HepG2 (cell line): ENCODE data around the gene SNAPIN. TPM values are rescaled to one million over a fixed set of nuclear protein-coding genes. Genes with fewer than 3 reads are reported as not detected.

Experiments used
- ATAC-seq: fragments of 200-7000 bp; cut with Tn5 transposase; 3 replicates; pipeline ENCODE4 v1.9.1; 2020; ENCODE audit warnings: mild to moderate bottlenecking, moderate library complexity
- BruUV-seq: library from RNA; stranded (reverse); fragments of 400-500 nt; replicated peaks from 2 replicates; lab custom pipeline; 2021; lab: Mats Ljungman, UMichigan
- CTCF ChIA-PET: fragments of 300-600 bp; formaldehyde crosslinking; extraction: SDS; loops from one replicate; lab custom pipeline; 2021; ENCODE audit warnings: low total read pairs, inconsistent platforms, low intra/inter-chr PET ratio; lab: Yijun Ruan, JAX
- POLR2A ChIA-PET: fragments of 350-600 bp; sonication (Branson Sonifier 250); formaldehyde crosslinking; loops from one replicate; lab custom pipeline; 2020; ENCODE audit warnings: antibody characterized with exemption, inconsistent platforms; lab: Yijun Ruan, JAX
- DNase-seq: peaks from one replicate; pipeline ENCODE4 v3.0.0-alpha.2; 2015; ENCODE audit warnings: low spot score
- FAIRE-seq: peaks from 3 replicates; lab custom pipeline; 2011; peaks lifted over from hg19 to GRCh38; lab: Jason Lieb, UNC
- H2AFZ ChIP-seq: one replicate; pipeline ENCODE4 v1.6.1; 2011; ENCODE audit warnings: low read length, inconsistent platforms
- H3K27ac ChIP-seq: fragments of 300-600 bp; 3 replicates; pipeline ENCODE4 v1.8.0; 2011; ENCODE audit warnings: mixed run types, mild to moderate bottlenecking, mixed read lengths, low read length, inconsistent platforms; ENCODE audit not compliant: insufficient read depth; ENCODE audit errors: extremely low read length
- H3K27me3 ChIP-seq, 2 experiments: fragments of 200-600 bp in 1 of 2; 2 replicates in 1 of 2; 3 replicates in 1 of 2; pipeline versions ENCODE4 v1.6.0 to v1.8.0; 2011; ENCODE audit warnings: low read length in 2 of 2, mild to moderate bottlenecking in 2 of 2, moderate library complexity in 2 of 2, inconsistent platforms in 1 of 2; ENCODE audit not compliant: insufficient read depth in 2 of 2, control insufficient read depth in 1 of 2
- H3K36me3 ChIP-seq, 2 experiments: fragments of 200-600 bp in 1 of 2; replicated peaks in 1 of 2; 2 replicates in 1 of 2; 3 replicates in 1 of 2; pipeline versions ENCODE4 v1.5.1 to v1.8.0; 2011; ENCODE audit warnings: low read length in 2 of 2, inconsistent platforms in 1 of 2; ENCODE audit not compliant: insufficient read depth in 2 of 2, control insufficient read depth in 1 of 2
- H3K4me1 ChIP-seq: 2 replicates; pipeline ENCODE4 v1.5.1; 2012; ENCODE audit warnings: low read length, inconsistent platforms; ENCODE audit not compliant: insufficient read depth
- H3K4me2 ChIP-seq: 2 replicates; pipeline ENCODE4 v1.6.0; 2011; ENCODE audit warnings: low read depth, low read length, inconsistent platforms
- H3K4me3 ChIP-seq, 3 experiments: fragments of 200-600 bp in 1 of 3; sonication (generic), shearing (Covaris generic) in 1 of 3; replicated peaks in 1 of 3; 2 replicates each; pipeline ENCODE4 v1.5.1; 2011 to 2016; ENCODE audit warnings: low read length in 3 of 3, inconsistent platforms in 2 of 3, low read depth in 2 of 3, mild to moderate bottlenecking in 2 of 3, control low read depth in 1 of 3, mixed read lengths in 1 of 3; ENCODE audit not compliant: insufficient read depth in 1 of 3
- H3K79me2 ChIP-seq: one replicate; pipeline ENCODE4 v1.6.1; 2011; ENCODE audit warnings: low read length, inconsistent platforms; ENCODE audit not compliant: insufficient read depth
- H3K9ac ChIP-seq: 2 replicates; pipeline ENCODE4 v1.6.0; 2011; ENCODE audit warnings: mild to moderate bottlenecking, low read depth, low read length, inconsistent platforms; ENCODE audit not compliant: insufficient read depth
- H3K9me3 ChIP-seq: 2 replicates; pipeline ENCODE4 v1.5.1; 2012; ENCODE audit warnings: mild to moderate bottlenecking, low read length
- H4K20me1 ChIP-seq: 2 replicates; pipeline ENCODE4 v1.6.0; 2011; ENCODE audit warnings: inconsistent platforms, mild to moderate bottlenecking, low read length, moderate library complexity; ENCODE audit not compliant: insufficient read depth
- HDAC1 ChIP-seq: sonication (generic); formaldehyde crosslinking; IDR thresholded peaks from 2 replicates; pipeline ENCODE4 v1.5.1; 2020; ENCODE audit warnings: mild to moderate bottlenecking, missing genetic modification reagents
- MEIS1 ChIP-seq: sonication (generic); formaldehyde crosslinking; IDR thresholded peaks from 2 replicates; pipeline ENCODE4 v1.9.0; 2021; ENCODE audit warnings: mild to moderate bottlenecking, missing genetic modification reagents, moderate library complexity, borderline replicate concordance
- TGIF2 ChIP-seq: IDR thresholded peaks from 2 replicates; pipeline ENCODE4 v1.6.1; 2016; ENCODE audit warnings: control low read depth, missing compliant biosample characterization
- YY1 ChIP-seq: IDR thresholded peaks from 2 replicates; pipeline ENCODE4 v1.6.1; 2011; ENCODE audit warnings: low read length, low read depth, moderate library complexity, mild to moderate bottlenecking; ENCODE audit not compliant: insufficient read depth, insufficient replicate concordance
- ZNF10 ChIP-seq: sonication (generic); formaldehyde crosslinking; IDR thresholded peaks from 2 replicates; pipeline ENCODE4 v1.4.0; 2020; ENCODE audit warnings: mild to moderate bottlenecking, low read depth, missing genetic modification reagents, borderline replicate concordance
- WGBS: methylation state at CpG from one replicate; pipeline ENCODE4 v1.1.6; 2017; ENCODE audit warnings: low lambda C conversion rate; 5-methylcytosine and 5-hydroxymethylcytosine counted together
- in situ Hi-C: cut with HindIII; loops from 2 replicates; pipeline ENCODE4 v1.10.0; 2017; ENCODE audit warnings: low pct_unique_long_range_greater_than_20kb; ENCODE audit not compliant: extremely low pct_ligation_motif_present
- intact Hi-C: fragments of 100-400 bp; cut with micrococcal nuclease; formaldehyde crosslinking; loops from one replicate; pipeline ENCODE4 v1.10.0; 2022; ENCODE audit not compliant: unreplicated experiment
- polyA plus RNA-seq, 8 experiments: library from polyadenylated mRNA; depleted of rRNA in 3 of 8; stranded (reverse) in 7 of 8; unstranded in 1 of 8; fragments of >200 nt; fragmentation: Illumina TruSeq in 4 of 8; extraction: Trizol in 4 of 8; gene quantifications; 2 replicates each; pipeline versions ENCODE4 v1.2.1 to v1.2.3, GENCODE V29; 2011 to 2016; ENCODE audit warnings: low read depth in 4 of 8, missing spikeins in 1 of 8, mixed read lengths in 1 of 8; ENCODE audit not compliant: insufficient read depth in 1 of 8
- total RNA-seq, 5 experiments: library from RNA; depleted of rRNA; stranded (reverse); fragments of >200 nt; fragmentation: Illumina TruSeq; extraction: Trizol; gene quantifications; 2 replicates each; pipeline ENCODE4 v1.2.3, GENCODE V29; 2016; ENCODE audit warnings: low read depth in 1 of 5
- TF ChIP-seq, protein P1 (sequence below): conservative IDR thresholded peaks from 2 replicates; pipeline ENCODE4 v1.6.1; 2018; ENCODE audit warnings: missing genetic modification reagents
- TF ChIP-seq, protein P2 (sequence below): IDR thresholded peaks from 2 replicates; pipeline ENCODE4 v1.6.1; 2016; ENCODE audit warnings: control low read depth

The SNAPIN gene
- total and polyA plus RNA-seq, 2 of the 13 experiments (the other 11 are each of a cell fraction or from before 2014, with no cell fraction given) = 23.9 to 25.7 TPM

DNA sequence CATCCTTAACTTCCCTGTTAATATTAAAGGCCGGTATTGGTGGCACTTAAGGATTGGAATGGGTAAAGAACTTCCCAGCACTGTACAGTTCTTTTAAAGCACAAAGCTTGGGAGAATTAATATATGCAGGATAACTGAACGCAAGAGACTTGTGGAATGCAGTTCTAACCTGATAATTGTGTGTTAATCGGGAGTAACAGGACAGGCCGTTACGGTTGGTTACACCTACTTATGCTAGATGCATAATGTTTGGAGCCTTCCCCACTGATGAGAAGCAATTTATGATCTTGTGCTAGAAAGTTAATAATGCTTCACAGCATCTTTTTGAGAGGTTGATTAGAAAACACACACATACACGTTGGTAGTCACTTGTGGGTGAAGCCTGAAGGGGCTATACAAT is 17.6 kb upstream of the SNAPIN start:
- Histone ChIP-seq H3K27ac (no peak overlapping the region), H3K79me2 (peaks cover 19% of the 10 kb centered on the region), H3K9ac (no peak overlapping the region), H3K4me1 (peaks cover 24% of the 10 kb centered on the region), H3K27me3 (no peaks in the 10 kb centered on the region), H2AFZ (no peak overlapping the region), H3K9me3 (no peaks in the 10 kb centered on the region), H3K36me3 (peaks cover 27 to 96% of the 10 kb centered on the region in 2 experiments), H4K20me1 (peaks cover 5% of the 10 kb centered on the region; the same call in 1 of the 2 replicates), H3K4me2 (no peak overlapping the region), H3K4me3 (no peak overlapping the region)
- 85% methylated on average over 6 of the region's 6 CpGs for WGBS
- in situ Hi-C loops = no loop called here
- POLR2A ChIA-PET = interaction anchor here (1.5 to 3.6 kb wide), 2 partner anchors 9 to 13 kb away, joined by 5 to 16 read pairs; partner anchors contain the start of genes S100A1 and S100A13
- CTCF ChIA-PET = no interaction called here
- intact Hi-C loops = no loop called here
- DNase-seq (no peak), ATAC-seq (no peak), FAIRE-seq (no peak)
- TF ChIP-seq, protein P1, sequence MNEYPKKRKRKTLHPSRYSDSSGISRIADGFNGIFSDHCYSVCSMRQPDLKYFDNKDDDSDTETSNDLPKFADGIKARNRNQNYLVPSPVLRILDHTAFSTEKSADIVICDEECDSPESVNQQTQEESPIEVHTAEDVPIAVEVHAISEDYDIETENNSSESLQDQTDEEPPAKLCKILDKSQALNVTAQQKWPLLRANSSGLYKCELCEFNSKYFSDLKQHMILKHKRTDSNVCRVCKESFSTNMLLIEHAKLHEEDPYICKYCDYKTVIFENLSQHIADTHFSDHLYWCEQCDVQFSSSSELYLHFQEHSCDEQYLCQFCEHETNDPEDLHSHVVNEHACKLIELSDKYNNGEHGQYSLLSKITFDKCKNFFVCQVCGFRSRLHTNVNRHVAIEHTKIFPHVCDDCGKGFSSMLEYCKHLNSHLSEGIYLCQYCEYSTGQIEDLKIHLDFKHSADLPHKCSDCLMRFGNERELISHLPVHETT (CRISPR knock-in tag) = no peak
- no peak for TF ChIP-seq YY1
- no peak for TF ChIP-seq TGIF2 (CRISPR knock-in tag)
- TF ChIP-seq MEIS1 (CRISPR knock-in tag) = no peak
- TF ChIP-seq HDAC1 (CRISPR knock-in tag) = no peak
- TF ChIP-seq, protein P2, sequence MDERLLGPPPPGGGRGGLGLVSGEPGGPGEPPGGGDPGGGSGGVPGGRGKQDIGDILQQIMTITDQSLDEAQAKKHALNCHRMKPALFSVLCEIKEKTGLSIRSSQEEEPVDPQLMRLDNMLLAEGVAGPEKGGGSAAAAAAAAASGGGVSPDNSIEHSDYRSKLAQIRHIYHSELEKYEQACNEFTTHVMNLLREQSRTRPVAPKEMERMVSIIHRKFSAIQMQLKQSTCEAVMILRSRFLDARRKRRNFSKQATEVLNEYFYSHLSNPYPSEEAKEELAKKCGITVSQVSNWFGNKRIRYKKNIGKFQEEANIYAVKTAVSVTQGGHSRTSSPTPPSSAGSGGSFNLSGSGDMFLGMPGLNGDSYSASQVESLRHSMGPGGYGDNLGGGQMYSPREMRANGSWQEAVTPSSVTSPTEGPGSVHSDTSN (CRISPR knock-in tag) = no peak
- TF ChIP-seq ZNF10 = no peak
- BruUV-seq = no TSS peak
